ENCODE measurements around the gene ATG4C. TPM values are rescaled to one million over a fixed set of nuclear protein-coding genes. Genes with fewer than 3 reads are reported as not detected.
A peak's percentile ranks its signal among the peaks of the same experiment; 100 is the strongest.

ATG4C gene
- total RNA-seq, 1 donor: 13.5 TPM

- H3K4me3 ChIP-seq (ENCODE audit: low read depth, low read length): no peak overlapping the region
- no peak for TF ChIP-seq CTCF (IDR thresholded peaks at IDR 0.05; ENCODE audit: insufficient read depth, low read length)
- no peak for DNase-seq (ENCODE audit: low read depth)
Observed at GRCh38 chr1:62856960-62857359, 73.0 kb downstream of the ATG4C start.

GRCh38 chr1:62869217-62869754, 85.4 kb downstream of the ATG4C start:
- TF ChIP-seq CTCF (IDR thresholded peaks at IDR 0.05; ENCODE audit: insufficient read depth, low read length): no peak
- H3K4me3 ChIP-seq (ENCODE audit: low read depth, low read length): no peak overlapping the region
- no peak for DNase-seq (ENCODE audit: low read depth)

GRCh38 chr1:62870148-62870547, 86.2 kb downstream of the ATG4C start:
- H3K4me3 ChIP-seq (ENCODE audit: low read depth, low read length): no peak overlapping the region
- TF ChIP-seq CTCF (IDR thresholded peaks at IDR 0.05; ENCODE audit: insufficient read depth, low read length): no peak
- peak; percentile 1 for DNase-seq (ENCODE audit: low read depth)

GRCh38 chr1:62875676-62876075, 91.7 kb downstream of the ATG4C start:
- peak; percentile 3 for DNase-seq (ENCODE audit: low read depth)
- TF ChIP-seq CTCF (IDR thresholded peaks at IDR 0.05; ENCODE audit: insufficient read depth, low read length): no peak
- H3K4me3 ChIP-seq (ENCODE audit: low read depth, low read length): no peak overlapping the region

GRCh38 chr1:62876535-62876934, 92.6 kb downstream of the ATG4C start:
- no peak for TF ChIP-seq CTCF (IDR thresholded peaks at IDR 0.05; ENCODE audit: insufficient read depth, low read length)
- no peak for DNase-seq (ENCODE audit: low read depth)
- no peak overlapping the region for H3K4me3 ChIP-seq (ENCODE audit: low read depth, low read length)

- DNase-seq (ENCODE audit: low read depth): no peak
- no peak overlapping the region for H3K4me3 ChIP-seq (ENCODE audit: low read depth, low read length)
- TF ChIP-seq CTCF (IDR thresholded peaks at IDR 0.05; ENCODE audit: insufficient read depth, low read length): no peak
Observed at GRCh38 chr1:62877579-62877978, 93.6 kb downstream of the ATG4C start.

- no peak overlapping the region for H3K4me3 ChIP-seq (ENCODE audit: low read depth, low read length)
- no peak for TF ChIP-seq CTCF (IDR thresholded peaks at IDR 0.05; ENCODE audit: insufficient read depth, low read length)
- no peak for DNase-seq (ENCODE audit: low read depth)
Observed at GRCh38 chr1:62879962-62880361, 96.0 kb downstream of the ATG4C start.

Data from fibroblast of the aortic adventitia (primary cell).